Stimulated activated CD8-positive, alpha-beta memory T cell treated with anti-CD3 and anti-CD28 coated beads, Interleukin-2, amount 100 ng/mL, for 48 hours (primary cell): ENCODE measurements around the gene OR1D5.
"Not testable (repeated sequence)": the region's sequence is repeated elsewhere in the genome, so short reads cannot be mapped to it uniquely, and the experiment has no call there.

Experiments used
- DNase-seq, 2 donors: peaks; one replicate each; pipeline ENCODE4 v3.0.0-alpha.2; 2020; ENCODE audit warnings: low read depth in 2 of 2

Gene OR1D5, protein sequence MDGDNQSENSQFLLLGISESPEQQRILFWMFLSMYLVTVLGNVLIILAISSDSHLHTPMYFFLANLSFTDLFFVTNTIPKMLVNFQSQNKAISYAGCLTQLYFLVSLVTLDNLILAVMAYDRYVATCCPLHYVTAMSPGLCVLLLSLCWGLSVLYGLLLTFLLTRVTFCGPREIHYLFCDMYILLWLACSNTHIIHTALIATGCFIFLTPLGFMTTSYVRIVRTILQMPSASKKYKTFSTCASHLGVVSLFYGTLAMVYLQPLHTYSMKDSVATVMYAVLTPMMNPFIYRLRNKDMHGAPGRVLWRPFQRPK

DNA sequence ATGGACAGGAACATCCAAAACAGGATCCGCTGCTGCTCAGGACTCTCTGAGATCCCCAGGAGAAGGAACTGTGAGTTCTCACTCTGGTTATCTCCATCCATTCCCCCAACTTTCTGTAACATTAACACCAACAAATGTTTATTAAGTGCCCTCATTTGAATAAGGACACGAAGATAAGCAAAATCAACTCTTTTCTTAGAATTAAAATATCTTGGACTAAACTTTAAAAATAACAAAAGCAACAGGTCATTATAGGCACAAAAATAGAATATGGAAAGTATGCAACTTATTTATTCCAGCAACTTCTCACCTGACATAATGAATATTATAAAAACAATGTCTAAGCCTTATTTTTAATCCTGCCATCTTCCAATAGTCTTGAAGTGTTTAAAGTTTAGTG lies at the start of gene OR1D5:
Gene OR1D5, minus strand, starts transcription at position 101 of the 400 bp plus-strand sequence. Its CDS starts 0 bp downstream, at position 101.
- not testable (repeated sequence) for DNase-seq

DNA sequence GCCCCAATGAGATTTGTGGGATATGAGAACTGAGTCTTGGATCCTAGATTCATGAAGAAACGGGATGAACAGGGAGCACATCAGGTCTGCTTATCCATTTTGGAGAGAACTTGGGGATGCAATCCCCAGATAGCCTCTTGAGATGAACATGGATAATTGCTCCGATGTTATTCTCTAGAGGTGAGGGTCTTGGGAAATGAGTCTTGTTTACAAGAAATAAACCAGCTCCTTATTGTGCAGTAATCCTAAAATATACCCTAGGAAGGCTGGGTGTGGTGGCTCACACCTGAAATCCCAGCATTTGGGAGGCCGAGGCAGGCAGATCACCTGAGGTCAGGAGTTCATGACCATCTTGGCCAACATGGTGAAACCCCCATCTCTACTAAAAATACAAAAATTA lies 40.9 kb upstream of the OR1D5 start, which contains the start of gene OR1D2:
Gene OR1D2, minus strand, starts transcription at position 101 of the 400 bp plus-strand sequence. CDS start 11,426 bp downstream, outside the sequence.
- no peak for DNase-seq

DNA sequence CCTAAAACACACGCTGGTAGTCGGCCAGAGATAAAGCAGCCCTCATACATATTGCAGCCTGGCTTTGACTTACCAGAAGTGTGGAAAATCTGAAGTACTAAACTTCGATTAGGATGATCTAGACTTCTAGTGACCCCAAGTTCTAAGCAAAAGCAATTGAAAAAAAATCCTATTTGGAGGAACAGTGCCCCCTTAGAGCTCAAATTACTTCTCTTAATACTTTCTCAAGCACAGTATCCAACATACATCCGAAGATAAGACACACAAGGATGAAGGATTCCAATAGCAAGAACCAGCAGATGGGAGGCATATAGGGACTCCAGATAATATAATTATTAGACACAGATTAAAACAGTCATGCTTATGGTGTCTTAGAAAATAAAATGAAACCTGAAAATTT lies 10.4 kb upstream of the OR1D5 start:
- DNase-seq, result not testable (repeated sequence)

DNA sequence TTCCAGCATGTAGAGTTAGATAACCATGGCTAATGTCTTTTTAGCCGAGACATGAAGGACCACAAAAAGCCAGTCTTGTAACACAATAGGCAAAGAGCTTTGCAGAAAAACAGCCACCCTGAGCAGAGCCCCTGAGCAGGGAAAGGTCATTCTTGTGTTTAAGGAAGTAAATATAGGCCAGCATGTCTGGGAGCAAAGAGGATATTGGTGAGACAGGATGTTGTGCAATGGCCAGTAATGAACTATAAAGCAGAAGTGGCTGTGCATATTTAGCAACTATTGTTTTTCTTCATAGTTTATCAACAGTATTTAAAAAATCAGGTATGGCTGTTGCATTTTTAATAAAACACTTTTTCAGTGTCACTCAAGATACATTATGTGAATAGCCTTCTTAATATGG lies 1.8 kb upstream of the OR1D5 start:
- DNase-seq, result not testable (repeated sequence)

DNA sequence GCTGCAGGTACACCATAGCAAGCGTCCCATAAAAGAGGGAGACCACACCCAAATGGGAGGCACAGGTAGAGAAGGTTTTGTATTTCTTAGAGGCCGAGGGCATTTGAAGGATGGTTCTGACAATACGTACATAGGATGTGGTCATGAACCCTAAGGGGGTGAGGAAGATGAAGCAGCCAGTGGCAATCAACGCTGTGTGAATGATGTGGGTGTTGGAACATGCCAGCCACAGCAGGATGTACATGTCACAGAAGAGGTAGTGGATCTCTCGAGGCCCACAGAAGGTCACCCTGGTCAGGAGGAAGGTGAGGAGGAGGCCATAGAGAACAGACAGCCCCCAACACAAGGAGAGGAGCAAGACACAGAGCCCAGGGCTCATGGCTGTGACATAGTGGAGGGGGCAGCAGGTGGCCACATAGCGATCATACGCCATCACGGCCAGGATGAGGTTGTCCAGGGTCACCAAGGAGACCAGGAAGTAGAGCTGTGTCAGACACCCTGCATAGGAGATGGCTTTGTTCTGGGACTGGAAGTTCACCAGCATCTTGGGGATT lies 506 bp downstream of the OR1D5 start:
- not testable (repeated sequence) for DNase-seq

DNA sequence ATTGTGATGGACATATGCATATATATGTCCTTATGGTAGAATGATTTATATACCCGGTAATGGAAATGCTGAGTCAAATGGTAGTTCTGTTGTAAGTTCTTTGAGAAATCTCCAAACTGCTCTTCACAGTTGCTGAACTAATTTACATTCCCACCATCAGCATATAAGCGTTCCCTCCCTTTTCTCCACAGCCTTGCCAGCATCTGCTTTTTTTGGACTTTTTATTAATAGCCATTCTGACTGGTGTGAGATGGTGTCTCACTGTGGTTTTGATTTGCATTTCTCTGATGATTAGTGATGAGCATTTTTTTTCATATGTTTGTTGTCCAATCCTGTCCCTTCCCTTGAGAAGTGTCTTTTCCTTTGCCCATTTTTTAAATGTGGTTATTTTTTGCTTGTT lies 8.5 kb downstream of the OR1D5 start:
- not testable (repeated sequence) for DNase-seq

DNA sequence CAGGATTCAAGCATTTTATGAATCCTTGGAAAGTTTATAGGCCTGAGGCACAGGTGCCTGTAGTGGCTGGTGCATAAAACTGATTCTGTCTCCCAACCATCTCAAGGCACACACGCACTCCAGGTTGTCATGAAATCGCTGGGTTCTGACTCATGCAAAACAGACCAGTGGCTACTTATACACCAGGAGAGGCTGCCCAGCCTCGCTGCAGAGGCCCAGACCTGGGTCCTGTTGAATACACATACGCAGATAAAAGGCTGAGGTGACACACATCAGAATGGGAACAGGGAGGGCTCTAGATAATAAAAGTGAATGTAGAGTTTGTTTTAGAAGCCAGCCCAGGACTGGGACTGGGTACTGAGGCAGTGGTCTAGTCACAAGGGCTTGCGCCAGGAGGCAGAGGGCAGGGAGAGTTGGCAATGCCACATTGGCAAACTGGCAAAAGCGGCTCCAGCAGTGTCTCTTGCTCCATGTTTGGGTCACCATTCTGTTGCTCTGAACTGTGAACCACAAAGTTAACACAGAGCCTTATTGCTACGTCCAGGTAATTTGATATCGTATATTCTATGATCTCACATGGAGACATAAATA lies 13.6 kb downstream of the OR1D5 start:
- no peak for DNase-seq

DNA sequence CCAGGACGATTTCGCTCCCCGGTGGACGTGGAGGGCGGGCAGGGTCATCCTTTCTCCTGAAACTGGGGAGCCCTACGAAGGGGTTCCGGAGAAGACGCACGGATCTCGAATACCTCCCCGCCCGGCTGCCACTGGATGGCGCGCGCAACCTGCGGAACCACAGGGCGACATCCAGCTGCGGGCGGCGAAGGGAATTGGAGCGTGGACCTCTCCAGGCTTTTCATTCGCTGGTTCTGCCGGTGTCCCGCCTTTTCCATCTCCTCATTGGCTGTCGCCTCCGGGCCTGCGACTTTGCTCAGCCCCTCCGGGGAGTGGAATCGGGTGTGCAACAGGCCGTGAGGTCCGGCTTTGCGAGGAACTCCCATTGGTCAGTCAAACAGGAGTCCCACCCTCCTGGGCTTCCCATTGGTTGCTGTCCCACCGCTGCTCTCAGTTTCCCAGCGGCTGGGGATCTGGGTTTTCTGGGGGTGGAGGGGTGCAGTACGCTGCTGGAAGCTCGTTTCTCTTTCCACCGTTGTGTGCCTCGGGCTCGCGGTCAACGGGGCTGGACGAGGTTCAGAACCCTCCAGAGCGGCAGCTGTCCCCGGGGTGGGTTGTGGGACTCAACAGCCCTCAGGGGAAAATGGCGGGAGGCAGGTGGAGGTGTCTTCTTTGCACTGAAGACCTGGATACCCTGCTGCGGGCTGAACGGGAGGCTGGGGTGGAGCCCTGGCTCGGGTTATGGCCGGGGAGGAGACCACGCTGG lies 14.5 kb downstream of the OR1D5 start:
- DNase-seq, result peak; percentile 88 to 89

DNA sequence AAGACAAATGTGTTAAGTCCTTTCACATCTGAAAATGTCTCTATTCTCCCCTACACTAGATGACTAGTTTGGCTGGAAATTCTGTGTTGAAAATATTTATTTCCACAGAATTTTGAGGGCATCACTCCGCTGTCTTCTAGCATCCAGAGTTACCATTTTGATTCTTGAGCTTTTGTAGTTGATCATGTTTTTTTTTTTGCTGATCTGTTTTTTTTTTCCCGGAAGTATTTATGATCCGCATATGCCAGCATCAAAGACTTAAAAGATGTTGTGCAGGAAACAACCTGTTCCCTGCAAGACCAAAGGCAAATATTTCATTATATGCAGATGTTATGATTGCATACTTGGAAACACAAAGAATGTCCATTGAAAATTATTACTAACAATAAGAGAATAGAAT lies 16.7 kb downstream of the OR1D5 start:
- DNase-seq, result no peak

DNA sequence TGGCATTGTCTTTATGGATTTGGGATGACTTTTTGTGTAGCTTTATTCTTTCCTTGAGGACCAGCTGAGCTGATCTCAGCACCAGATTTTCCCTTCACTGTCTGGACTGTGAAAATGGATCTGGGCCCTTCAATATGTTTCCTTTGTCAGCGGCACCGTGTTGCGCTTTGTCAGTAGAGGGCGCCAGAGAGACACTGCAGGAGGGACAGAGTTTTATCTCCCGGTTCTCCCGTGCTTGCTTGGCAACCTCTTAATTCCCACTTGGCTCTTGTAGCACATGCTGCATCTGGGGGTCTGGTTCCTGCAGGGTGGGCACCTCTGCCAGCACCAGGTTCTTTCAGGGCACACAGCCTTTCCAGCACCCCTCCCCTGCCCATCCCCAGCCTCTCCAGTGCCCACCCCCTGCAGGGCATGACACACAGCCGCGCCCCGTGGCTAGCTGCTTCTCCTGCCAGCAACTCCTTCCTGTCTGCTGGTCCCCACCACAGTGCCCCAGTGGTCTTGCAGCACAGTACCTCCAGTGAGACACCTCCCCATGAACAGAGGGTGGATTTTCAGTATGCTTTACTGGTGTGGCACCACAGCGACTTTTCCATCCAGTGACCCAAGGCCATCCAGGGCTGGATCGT lies 19.6 kb downstream of the OR1D5 start:
- DNase-seq, result peak in 1 of 2 donors; percentile 12

DNA sequence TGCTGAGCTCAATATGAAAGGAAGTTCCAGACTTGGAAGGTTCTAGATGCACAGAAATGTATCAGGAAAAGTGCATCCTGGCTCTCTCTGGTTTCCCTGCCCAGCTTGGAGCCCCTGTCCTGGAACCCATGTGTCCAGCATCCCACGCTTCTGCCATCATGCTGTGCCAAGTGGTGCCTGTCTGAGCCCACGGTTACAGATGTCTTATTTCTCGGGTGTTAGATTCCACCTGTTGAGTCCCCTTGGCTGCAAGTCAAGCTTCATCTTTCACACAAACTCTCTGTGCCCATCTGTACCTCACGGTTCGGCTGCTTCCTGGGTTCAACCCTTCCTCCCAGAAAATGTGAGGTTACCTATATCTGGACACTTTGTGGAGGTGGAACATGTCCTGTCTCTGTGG lies 22.5 kb downstream of the OR1D5 start:
- no peak for DNase-seq

DNA sequence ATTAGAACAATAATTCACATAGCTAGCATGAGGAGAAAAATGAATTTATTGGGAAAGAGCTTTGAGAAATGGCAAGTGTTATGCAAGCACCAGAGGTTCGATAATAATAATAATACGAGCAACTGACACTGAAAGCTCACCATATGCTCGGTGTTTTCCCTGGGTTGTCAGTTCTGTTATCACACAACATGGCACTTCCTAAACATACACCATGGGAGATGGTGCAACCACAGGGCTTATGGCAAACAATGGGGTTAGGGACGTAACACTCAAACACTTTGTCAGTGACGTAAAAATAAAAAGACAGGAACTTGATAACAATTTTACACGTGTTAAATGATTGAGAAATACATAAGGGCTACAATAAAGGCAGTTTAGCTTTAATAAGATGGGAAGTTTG lies 23.7 kb downstream of the OR1D5 start:
- no peak for DNase-seq

DNA sequence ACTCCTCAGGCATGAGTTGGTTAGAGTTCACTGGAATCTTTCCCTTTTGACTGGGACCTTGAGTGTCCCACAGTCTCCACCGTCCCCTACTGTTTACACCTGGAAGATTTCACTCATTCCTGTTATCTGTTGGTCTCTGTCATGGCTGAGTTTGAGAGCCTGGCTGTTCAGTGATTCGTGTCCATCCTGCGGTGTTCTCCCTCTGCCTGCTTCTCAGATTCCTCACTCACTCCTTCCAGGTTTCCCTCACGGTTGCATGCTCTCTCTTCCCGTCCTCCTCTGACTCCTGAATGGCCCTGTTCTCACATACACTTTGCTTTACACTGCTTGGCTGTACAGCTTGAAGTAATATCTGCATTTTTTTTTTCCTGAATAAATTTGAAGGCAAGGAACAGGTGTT lies 24.5 kb downstream of the OR1D5 start:
- no peak for DNase-seq

DNA sequence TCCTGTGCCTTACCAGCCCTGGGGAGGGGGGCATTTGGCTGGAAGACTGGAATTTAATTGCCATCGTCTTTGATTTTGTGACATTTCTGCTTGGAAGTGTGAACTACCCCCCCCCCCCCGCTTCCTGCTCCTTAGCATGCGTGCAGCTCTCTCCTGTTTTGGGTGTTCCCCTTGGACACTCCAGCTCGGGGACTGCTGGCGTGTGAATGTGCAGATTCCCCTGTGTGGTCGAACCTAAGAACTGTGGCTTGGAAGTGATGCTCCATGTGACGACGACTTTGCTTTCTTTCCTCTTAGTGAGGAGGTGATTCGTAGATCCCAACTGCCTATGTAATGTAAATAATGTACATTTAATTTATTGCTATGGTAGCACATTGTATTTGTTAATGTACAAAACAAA lies 26.1 kb downstream of the OR1D5 start:
- DNase-seq, result no peak

DNA sequence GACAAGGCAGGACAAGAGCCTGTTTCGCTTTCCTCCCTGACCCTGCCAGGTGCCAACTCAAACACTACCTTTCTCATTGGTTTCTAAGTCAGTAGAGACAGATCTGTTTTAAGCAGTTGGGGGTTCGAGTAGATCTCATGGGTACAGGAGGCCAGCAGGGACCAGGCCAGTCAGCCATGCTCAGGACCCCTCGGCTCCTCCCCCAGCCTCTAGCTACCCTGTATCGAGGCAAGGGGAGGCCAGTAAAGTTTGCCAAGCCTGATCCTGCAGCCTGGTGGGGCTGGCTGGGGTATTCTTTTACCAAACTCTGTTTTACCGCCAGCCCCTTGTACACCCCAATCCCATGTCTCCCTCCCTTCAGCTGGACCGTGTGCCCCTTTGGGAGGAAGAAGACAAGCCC lies 26.6 kb downstream of the OR1D5 start:
- DNase-seq, result no peak

DNA sequence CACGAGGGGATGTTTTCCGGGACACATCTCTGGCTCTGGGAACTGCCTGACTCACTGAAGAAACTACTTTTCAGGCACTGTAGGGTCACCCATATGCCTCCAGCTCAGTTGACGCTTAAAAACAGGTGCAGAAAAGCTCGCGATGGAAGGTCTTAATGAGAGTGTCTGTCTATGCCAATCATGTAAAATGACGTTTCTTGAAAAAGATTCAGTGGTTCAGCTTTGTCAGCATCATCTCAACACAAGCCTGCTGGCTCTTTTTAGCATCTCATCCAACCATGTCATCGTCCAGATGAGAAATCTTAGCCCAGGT lies 27.5 kb downstream of the OR1D5 start:
- DNase-seq, result no peak

DNA sequence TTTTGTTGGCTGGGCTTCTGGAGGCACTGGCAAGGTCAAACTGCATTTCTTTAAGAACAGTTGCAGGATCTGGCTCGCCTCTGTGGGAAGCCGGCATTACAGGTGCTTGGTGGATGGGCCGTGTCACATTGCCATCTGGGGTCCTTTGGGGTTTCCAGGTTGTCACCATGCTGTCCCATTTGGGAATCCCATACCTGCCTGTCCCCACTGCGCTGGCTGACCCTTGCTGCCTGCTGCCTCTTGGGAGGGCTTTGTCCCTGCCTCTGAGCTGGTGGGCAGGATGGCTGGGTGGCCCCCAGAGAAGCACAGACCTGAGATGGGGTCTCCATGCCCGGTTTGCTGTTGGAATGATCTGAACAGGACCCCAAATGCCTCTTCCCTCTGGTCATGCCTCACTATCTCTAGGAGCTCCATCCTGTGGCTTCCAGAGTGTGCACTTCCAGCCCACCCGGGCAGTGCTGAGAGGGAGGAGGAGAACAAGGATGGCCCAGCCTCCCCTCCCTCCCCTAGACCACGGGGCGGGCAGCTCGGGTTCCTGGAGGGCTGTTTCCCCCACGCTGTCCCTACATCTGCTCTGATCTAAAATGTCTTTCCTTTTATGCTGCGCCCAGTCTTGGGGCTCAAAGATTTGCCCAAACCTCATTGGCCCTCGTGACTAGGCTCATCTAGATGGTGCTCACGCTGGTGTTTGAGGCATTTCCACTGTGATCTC lies 28.0 kb downstream of the OR1D5 start:
- no peak for DNase-seq

DNA sequence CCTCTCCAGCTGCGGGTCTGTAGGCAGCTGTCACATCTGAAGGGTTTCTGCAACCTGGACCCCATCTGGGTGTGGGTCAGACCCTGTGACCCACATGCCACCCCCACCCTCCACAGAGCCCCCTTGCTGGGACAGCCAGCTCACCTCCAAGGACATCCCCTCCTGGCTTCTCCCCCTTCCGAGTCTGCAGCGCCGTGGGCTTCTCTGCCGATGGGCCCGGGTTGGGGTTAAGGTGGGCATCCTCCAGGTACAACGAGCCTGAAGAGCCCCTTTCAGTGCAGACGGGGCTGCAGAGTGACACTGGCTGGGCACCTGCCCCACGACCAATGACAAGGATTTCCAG lies 28.9 kb downstream of the OR1D5 start:
- DNase-seq, result no peak

DNA sequence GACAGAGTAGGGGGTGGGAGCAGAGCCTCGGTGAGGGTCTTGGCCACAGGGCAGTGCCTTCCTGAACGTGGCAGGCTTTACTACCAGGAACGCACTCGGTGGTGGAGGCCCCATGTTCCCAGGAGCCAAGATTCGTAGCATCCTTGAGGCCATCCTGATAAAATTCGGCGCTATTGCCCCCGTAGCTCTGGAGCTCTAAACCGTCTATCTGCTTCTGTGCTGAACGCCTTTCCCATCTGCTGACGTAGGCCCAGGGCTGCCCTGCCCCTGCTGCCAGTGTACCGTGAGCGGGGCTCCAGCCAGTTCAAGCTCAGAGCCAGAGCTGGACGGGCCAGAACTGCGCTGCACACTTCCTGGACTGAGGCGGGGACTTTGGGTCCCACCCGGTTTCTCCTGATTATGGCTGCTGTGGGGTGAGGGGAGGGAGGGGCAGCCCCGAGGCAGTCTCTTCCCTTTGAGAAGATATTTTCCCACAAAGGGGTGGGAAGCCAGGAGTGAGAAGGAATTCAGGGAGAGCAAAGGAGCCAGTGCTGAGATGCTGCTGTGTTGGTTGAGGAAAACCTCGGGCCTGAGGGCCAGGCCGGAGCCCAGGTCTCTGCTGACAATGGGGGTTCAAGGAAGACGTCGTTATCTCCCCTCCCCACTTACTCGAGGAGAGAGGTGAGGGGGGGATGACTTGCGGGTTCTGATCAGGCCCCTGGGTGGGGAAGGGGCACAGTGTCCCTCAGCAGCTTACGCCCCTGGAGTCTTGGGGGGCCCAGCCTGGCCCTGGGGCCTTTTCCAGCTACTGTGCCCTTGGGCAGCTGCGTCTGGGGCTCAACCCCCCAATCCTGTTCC lies 29.4 kb downstream of the OR1D5 start:
- DNase-seq, result no peak

DNA sequence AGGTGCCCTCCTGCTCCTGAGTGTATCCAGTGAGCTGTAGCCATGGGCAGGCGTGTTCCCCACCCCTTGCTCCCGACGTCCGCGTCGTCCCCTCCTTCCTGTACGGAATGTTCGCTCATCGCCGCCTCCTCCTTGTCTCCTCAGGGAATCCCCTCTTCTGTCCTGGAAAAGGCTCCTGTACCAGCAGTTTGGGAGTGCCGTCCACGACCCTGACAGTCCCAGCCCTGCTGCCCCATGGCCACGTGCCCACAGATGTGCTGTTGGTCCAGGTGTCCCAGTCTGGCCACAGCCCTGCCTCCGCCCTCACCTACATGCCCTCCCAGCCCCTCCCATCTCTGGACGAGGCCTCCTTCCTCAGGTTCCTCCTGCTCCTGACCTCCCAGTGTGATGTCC lies 30.2 kb downstream of the OR1D5 start:
- no peak for DNase-seq
